GM12865 (cell line): ENCODE measurements around the gene KCNJ3.
"Not testable (repeated sequence)": the region's sequence is repeated elsewhere in the genome, so short reads cannot be mapped to it uniquely, and the experiment has no call there.

Experiments
- DNase-seq: peaks from one replicate; pipeline ENCODE4 v3.0.0; 2010; ENCODE audit warnings: low read depth
- H3K4me3 ChIP-seq: 2 replicates; pipeline ENCODE4 v1.5.1; 2011; ENCODE audit warnings: mild to moderate bottlenecking, low read depth, low read length, control low read depth
- TF ChIP-seq, protein P1 (sequence below): IDR thresholded peaks from 2 replicates; pipeline ENCODE4 v1.5.1; 2011; ENCODE audit warnings: low read length, control low read depth, low read depth, inconsistent platforms; ENCODE audit not compliant: insufficient read depth; ENCODE audit errors: missing control alignments

The KCNJ3 gene

DNA sequence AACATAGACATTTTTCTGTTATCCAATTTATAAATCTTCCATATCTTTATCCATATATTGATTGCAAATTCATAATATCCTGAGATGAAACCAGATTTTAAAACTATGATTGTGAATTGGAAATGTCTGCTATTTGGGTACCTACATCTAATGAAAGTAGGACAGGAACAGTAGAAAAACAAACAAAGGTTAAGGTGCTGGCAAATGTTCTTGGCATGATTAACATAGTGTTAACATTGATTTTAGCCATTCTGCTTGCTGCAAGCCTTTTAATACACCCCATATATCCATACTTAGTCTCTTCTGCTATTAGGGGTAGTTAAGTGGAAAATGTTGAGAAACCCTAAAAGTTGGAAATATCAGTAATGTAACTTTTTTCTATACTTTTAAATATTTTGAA, 152.0 kb downstream of the KCNJ3 start:
- H3K4me3 ChIP-seq = no peak overlapping the region
- TF ChIP-seq, protein P1, sequence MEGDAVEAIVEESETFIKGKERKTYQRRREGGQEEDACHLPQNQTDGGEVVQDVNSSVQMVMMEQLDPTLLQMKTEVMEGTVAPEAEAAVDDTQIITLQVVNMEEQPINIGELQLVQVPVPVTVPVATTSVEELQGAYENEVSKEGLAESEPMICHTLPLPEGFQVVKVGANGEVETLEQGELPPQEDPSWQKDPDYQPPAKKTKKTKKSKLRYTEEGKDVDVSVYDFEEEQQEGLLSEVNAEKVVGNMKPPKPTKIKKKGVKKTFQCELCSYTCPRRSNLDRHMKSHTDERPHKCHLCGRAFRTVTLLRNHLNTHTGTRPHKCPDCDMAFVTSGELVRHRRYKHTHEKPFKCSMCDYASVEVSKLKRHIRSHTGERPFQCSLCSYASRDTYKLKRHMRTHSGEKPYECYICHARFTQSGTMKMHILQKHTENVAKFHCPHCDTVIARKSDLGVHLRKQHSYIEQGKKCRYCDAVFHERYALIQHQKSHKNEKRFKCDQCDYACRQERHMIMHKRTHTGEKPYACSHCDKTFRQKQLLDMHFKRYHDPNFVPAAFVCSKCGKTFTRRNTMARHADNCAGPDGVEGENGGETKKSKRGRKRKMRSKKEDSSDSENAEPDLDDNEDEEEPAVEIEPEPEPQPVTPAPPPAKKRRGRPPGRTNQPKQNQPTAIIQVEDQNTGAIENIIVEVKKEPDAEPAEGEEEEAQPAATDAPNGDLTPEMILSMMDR = no peak
- DNase-seq = no peak

DNA sequence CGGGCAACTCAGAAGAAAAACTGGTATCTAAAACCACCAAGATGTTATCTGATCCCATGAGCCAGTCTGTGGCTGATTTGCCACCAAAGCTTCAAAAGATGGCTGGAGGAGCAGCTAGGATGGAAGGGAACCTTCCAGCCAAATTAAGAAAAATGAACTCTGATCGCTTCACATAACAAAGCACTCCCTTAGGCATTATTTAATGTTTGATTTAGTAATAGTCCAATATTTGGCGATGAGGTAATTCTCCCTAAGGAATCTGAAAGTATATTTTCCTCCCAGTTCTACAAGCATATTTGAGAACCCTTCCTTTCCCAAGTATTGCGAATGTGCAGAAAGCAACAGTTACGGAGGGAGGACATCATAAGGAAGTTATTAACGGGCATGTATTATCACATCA, 156.6 kb downstream of the KCNJ3 start:
- DNase-seq = no peak
- no peak overlapping the region for H3K4me3 ChIP-seq
- TF ChIP-seq, protein P1 = no peak

DNA sequence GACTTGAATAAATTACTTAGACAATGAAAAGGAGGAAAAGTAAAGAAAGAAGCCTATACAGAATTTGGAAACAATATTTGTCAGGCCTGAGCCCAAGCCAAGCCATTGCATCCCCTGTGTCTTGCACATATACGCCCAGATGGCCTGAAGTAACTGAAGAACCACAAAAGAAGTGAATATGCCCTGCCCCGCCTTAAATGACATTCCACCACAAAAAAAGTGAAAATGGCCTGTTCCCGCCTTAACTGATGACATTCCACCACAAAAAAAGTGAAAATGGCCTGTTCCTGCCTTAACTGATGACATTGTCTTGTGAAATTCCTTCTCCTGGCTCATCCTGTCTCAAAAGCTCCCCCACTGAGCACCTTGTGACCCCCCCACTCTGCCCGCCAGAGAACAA, 168.7 kb downstream of the KCNJ3 start:
- DNase-seq, H3K4me3 ChIP-seq: not testable (repeated sequence)

DNA sequence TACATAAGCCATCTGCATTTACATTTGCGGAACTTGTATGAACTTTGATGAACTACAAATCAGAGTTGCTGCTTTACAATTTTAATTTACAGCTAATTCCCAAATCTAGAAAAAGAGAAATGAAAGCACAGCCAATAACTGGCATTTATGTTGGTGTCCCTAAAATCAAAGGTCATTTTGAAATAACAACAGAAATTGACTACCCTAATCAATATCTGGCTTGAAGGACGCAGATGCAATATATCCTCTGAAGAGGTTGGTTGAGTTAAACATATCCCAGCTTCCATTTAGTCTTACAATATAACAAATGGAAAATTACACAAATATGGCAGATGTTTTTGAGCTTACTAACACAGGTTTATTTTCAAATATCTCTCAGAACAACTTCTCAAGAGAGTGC, 177.5 kb downstream of the KCNJ3 start:
- H3K4me3 ChIP-seq = no peak overlapping the region
- TF ChIP-seq, protein P1 = no peak
- no peak for DNase-seq

DNA sequence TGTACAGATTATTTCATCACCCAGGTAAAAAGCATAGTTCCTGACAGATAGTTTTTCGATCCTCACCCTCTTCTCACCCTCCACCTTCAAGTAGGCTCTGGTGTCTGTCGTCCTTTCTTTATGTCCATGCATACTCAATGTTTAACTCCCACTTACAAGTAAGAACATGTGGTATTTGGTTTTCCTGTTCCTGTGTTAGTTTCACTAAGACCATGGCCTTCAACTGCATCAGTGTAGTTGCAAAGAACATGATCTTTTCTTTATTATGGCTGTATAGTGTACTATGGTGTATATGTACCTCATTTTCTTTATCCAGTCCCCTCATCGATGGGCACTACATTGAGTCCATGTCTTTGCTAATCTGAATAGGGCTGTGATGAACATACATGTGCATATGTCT, 184.2 kb downstream of the KCNJ3 start:
- no peak overlapping the region for H3K4me3 ChIP-seq
- TF ChIP-seq, protein P1 = no peak
- DNase-seq = peak; percentile 11

DNA sequence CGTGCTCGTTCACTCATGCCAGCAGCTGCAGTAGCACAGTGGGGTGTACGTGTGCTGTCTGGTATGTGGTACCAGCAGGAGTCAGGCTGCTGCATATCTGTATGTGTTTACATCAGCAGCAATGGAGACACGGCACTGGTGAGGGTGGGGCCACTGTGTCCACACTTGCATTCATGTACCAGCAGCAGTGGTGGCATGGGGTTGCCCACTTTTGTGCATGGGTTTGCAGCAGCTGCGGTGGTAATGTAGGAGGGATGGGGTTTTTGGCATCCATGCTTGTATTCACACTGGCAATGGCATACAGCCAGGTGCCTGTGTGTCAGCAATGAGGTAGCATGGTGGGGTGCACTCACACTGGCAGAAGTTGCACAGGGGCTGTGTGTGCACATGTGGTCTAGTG, 187.8 kb downstream of the KCNJ3 start:
- no peak overlapping the region for H3K4me3 ChIP-seq
- TF ChIP-seq, protein P1 = no peak
- no peak for DNase-seq

DNA sequence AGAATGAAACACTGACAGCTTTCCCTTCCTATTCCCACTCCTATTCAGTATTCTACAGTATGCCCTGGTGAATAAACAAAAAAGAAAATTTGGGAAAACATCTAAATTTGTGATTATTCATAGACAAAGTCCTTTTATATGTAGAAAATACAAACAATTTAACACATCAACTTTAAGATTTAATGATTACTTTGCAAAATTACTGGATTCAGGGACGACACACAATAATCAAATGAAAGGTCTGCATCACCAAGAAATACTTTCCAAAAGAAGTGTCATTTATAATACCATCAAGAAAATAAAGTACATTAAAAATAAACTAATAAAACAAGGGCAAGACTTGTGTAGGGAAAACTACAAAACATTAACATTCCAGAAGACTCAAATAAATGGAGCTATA, 199.8 kb downstream of the KCNJ3 start:
- TF ChIP-seq, protein P1 = no peak
- DNase-seq = no peak
- H3K4me3 ChIP-seq = no peak overlapping the region
